Measurements from ENCODE around the gene ENGASE.
A peak's percentile ranks its signal among the peaks of the same experiment; 100 is the strongest.

Gene ENGASE

GRCh38 chr17:79054200-79054960 lies 20.2 kb upstream of the ENGASE start:
- TF ChIP-seq, protein P1, sequence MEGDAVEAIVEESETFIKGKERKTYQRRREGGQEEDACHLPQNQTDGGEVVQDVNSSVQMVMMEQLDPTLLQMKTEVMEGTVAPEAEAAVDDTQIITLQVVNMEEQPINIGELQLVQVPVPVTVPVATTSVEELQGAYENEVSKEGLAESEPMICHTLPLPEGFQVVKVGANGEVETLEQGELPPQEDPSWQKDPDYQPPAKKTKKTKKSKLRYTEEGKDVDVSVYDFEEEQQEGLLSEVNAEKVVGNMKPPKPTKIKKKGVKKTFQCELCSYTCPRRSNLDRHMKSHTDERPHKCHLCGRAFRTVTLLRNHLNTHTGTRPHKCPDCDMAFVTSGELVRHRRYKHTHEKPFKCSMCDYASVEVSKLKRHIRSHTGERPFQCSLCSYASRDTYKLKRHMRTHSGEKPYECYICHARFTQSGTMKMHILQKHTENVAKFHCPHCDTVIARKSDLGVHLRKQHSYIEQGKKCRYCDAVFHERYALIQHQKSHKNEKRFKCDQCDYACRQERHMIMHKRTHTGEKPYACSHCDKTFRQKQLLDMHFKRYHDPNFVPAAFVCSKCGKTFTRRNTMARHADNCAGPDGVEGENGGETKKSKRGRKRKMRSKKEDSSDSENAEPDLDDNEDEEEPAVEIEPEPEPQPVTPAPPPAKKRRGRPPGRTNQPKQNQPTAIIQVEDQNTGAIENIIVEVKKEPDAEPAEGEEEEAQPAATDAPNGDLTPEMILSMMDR (IDR thresholded peaks at IDR 0.05) = no peak
- DNase-seq (ENCODE audit: low spot score) = no peak
- peak overlapping the region; percentile 71 to 91 for H3K27ac ChIP-seq
- H3K4me3 ChIP-seq = peak overlapping the region; percentile 14

- H3K4me3 ChIP-seq = no peak overlapping the region
- peak overlapping the region; percentile 71 to 91 for H3K27ac ChIP-seq
- DNase-seq (ENCODE audit: low spot score) = no peak
- TF ChIP-seq, protein P1 (IDR thresholded peaks at IDR 0.05) = no peak
Measured at GRCh38 chr17:79055197-79055596, 19.4 kb upstream of the ENGASE start.

DNA sequence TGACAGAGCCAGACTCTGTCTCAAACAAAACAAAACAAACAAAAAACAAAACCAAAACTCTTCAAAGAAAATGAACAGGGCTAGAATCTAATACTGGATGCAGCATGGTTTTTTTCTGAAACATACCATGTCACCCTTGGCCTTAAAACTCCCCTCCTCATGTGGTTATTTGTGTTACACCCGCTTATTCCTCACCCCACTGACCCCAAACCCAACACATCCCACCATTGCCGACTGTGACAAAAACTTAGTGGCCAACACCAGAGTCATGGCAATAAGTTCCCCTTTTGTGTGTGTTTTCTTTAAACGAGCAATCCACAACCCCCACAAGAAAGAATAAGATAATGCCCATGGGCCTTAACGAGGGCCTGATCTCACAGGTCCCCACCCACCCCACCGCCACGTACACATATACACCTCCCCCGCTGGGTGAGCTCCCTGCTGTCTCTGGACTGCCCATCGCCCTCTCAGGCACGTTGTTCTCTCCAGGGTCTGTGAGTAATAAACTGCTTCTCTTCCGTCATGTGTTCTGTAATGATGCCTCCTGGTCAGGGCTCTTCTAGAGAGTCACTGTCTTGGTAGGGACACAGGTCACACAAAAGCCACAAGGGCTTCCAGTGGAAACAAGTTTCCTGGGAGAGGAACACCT lies 16.8 kb upstream of the ENGASE start:
- no peak for DNase-seq (ENCODE audit: low spot score)
- H3K4me3 ChIP-seq = no peak overlapping the region
- TF ChIP-seq, protein P1 (IDR thresholded peaks at IDR 0.05) = no peak
- H3K27ac ChIP-seq = no peak overlapping the region

DNA sequence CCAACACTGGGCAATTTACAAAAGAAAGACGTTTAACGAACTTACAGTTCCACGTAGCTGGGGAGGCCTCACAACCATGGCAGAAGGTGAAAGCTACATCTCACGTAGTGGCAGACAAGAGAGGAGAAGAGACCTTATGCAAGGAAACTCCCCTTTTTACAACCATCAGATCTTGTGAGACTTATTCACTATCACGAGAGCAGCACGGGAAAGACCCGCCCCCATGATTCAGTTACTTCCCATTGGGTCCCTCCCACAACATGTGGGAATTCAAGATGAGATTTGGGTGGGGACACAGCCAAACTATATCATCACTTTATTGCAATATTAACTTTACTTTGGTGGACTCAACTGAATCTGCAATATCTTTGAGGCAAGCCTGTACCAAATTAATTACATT lies 11.9 kb upstream of the ENGASE start:
- H3K27ac ChIP-seq = no peak overlapping the region
- H3K4me3 ChIP-seq = no peak overlapping the region
- TF ChIP-seq, protein P1 (IDR thresholded peaks at IDR 0.05) = no peak
- DNase-seq (ENCODE audit: low spot score) = no peak

GRCh38 chr17:79064026-79064425 lies 10.6 kb upstream of the ENGASE start:
- TF ChIP-seq, protein P1 (IDR thresholded peaks at IDR 0.05) = no peak
- Histone ChIP-seq H3K27ac (no peak overlapping the region), H3K4me3 (no peak overlapping the region)
- DNase-seq (ENCODE audit: low spot score) = no peak

DNA sequence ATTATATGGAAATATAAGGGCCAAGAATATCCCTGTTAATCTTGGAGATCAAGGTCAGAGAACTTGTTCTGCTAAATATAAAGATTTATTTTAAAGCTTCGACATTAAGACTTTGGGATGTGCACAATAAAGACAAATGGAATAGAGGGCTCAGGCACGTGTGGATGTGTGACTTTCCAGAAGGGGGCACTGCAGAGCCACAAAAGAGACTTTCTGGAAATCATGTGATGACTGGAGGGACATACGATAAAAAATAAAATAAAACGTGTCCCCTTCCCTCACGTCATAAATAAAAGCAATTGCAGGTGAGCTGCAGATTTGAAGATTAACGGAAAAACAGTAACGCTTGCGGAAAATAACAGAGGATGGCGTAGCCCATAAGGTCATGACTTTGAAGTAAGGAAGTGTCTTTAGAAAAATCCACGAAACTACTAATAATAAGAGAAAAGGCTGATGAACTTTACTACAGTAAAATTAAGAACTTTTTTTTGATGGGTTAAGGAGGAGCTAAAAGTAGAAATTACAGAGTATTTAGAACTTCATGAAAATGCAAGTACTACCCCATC lies 9.4 kb upstream of the ENGASE start:
- H3K4me3 ChIP-seq = no peak overlapping the region
- no peak for DNase-seq (ENCODE audit: low spot score)
- no peak overlapping the region for H3K27ac ChIP-seq
- TF ChIP-seq, protein P1 (IDR thresholded peaks at IDR 0.05) = no peak

Measured in coronary artery (tissue), 2 donors.